DOHH2 (cell line): ENCODE measurements around the gene GALK2.

Experiments used
- H3F3A ChIP-seq: fragments of 200-600 bp; sonication (generic), shearing (Covaris generic); 2 replicates; pipeline ENCODE4 v1.6.0; 2016; ENCODE audit warnings: antibody characterized with exemption, mild to moderate bottlenecking; ENCODE audit not compliant: control insufficient read depth, insufficient read depth
- H3K27ac ChIP-seq: fragments of 200-600 bp; sonication (generic); 2 replicates; pipeline ENCODE4 v1.5.1; 2014; ENCODE audit warnings: low read depth, mild to moderate bottlenecking, low read length, moderate library complexity
- H3K27me3 ChIP-seq: fragments of 200-600 bp; sonication (generic); 2 replicates; pipeline ENCODE4 v1.6.1; 2014; ENCODE audit warnings: mild to moderate bottlenecking, low read length, mixed read lengths; ENCODE audit not compliant: control insufficient read depth
- H3K36me3 ChIP-seq: fragments of 200-600 bp; sonication (generic); 2 replicates; pipeline ENCODE4 v1.6.1; 2014; ENCODE audit warnings: mild to moderate bottlenecking, low read length, moderate library complexity, mixed read lengths; ENCODE audit not compliant: control insufficient read depth
- H3K4me1 ChIP-seq: fragments of 200-600 bp; sonication (generic); 2 replicates; pipeline ENCODE4 v1.6.1; 2014; ENCODE audit warnings: mild to moderate bottlenecking, low read length, mixed read lengths; ENCODE audit not compliant: control insufficient read depth
- H3K4me2 ChIP-seq: fragments of 200-600 bp; sonication (generic); 2 replicates; pipeline ENCODE4 v1.6.0; 2014; ENCODE audit warnings: mild to moderate bottlenecking, low read length, moderate library complexity
- H3K4me3 ChIP-seq: fragments of 200-600 bp; sonication (generic); 2 replicates; pipeline ENCODE4 v1.5.1; 2014; ENCODE audit warnings: mild to moderate bottlenecking, low read length, mixed read lengths
- H3K79me2 ChIP-seq: fragments of 200-600 bp; sonication (generic); 2 replicates; pipeline ENCODE4 v1.6.1; 2014; ENCODE audit warnings: mild to moderate bottlenecking, low read length, mixed read lengths; ENCODE audit not compliant: control insufficient read depth
- H3K9me2 ChIP-seq: fragments of 200-600 bp; sonication (generic); replicated peaks from 2 replicates; pipeline ENCODE4 v1.6.1; 2014; ENCODE audit warnings: mild to moderate bottlenecking, low read length, mixed read lengths; ENCODE audit not compliant: control insufficient read depth
- H3K9me3 ChIP-seq: fragments of 200-600 bp; sonication (generic); 2 replicates; pipeline ENCODE4 v1.6.1; 2014; ENCODE audit warnings: antibody characterized with exemption, low read length, mixed read lengths; ENCODE audit not compliant: control insufficient read depth, insufficient read depth
- H4K20me1 ChIP-seq: fragments of 200-600 bp; sonication (generic); 2 replicates; pipeline ENCODE4 v1.6.0; 2014; ENCODE audit warnings: low read depth, mild to moderate bottlenecking, antibody characterized with exemption, low read length, moderate library complexity; ENCODE audit not compliant: control insufficient read depth, insufficient read depth
- CTCF ChIP-seq: fragments of 200-600 bp; sonication (generic); IDR thresholded peaks from one replicate; pipeline ENCODE4 v1.5.1; 2014; ENCODE audit warnings: antibody characterized with exemption, mild to moderate bottlenecking, low read depth, low read length; ENCODE audit not compliant: poor library complexity, severe bottlenecking
- EZH2phosphoT487 ChIP-seq: fragments of 200-600 bp; sonication (generic); IDR thresholded peaks from 2 replicates; pipeline ENCODE4 v1.6.1; 2017; ENCODE audit warnings: borderline replicate concordance, mild to moderate bottlenecking, antibody characterized with exemption, low read length, moderate library complexity, mixed read lengths

GALK2 gene

DNA sequence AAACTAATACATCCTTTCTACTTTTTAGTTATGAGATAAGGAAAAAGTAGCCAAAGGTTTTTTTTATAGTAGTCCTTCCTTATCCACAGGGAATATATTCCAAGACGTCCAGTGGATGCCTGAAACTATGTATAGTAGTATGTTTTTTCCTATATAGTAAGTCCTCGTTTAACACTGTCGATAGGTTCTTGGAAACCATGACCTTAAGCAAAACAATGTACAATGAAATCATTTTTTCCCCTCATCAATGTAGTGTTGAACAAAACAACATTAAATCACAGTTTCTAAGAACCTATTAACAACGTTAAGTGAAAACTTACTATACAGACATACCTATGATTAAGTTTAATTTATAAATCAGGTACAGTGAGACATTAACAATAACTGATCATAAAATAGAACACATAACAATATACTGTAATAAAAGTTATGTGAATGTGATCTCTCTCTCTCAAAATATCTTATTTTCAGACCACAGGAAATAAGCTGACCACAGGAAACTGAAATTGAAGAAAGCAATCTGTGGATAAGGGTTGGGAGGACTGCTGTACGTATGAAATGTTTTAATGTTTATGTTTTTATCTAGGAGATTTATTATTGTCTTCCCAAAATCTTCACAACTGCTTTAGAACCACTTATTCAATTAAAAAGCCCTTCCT, 35.2 kb upstream of the GALK2 start:
- peaks cover 92% of the 10 kb centered on the region for H3K36me3 ChIP-seq
- no peaks in the 10 kb centered on the region for H3F3A ChIP-seq
- TF ChIP-seq CTCF (no peak), EZH2phosphoT487 (no peak)
- H3K27me3 ChIP-seq, result no peaks in the 10 kb centered on the region
- H3K27ac ChIP-seq, result no peak overlapping the region
- no peaks in the 10 kb centered on the region for H3K9me3 ChIP-seq
- no peak overlapping the region for H3K4me3 ChIP-seq
- no peaks in the 10 kb centered on the region for H3K9me2 ChIP-seq
- H4K20me1 ChIP-seq, result no peaks in the 10 kb centered on the region
- peaks cover 5% of the 10 kb centered on the region; the same call in 1 of the 2 replicates for H3K4me1 ChIP-seq
- no peak overlapping the region for H3K4me2 ChIP-seq
- H3K79me2 ChIP-seq, result 0 out of 2 replicates have a peak, but pooled peaks cover 6% of the 10 kb centered on the region

DNA sequence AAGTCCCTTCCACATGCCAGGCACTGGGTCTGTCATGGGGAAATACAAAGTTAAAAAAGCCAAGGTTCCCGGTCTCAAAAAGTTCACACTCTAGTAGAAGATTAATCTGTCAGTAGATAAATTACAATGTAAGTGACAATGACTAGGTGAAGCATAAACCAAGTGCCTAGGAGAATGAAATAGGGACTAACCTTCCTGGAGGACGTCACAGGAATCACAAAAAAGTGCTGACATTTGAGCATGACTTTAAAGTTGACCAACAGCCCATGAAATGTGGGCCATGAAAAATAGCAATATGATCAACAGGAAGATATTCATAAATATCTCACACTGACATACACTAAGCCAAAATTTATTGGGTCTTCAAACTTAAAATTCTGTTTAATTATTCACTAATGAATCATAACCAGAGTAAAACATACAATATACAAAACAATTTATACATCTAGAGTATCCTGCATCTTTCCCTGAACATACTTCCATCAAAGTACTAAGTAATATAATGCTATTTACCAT, 34.6 kb upstream of the GALK2 start:
- no peak for TF ChIP-seq CTCF
- no peak for TF ChIP-seq EZH2phosphoT487
- peaks cover 92% of the 10 kb centered on the region for H3K36me3 ChIP-seq
- H4K20me1 ChIP-seq, result no peaks in the 10 kb centered on the region
- no peak overlapping the region for H3K4me2 ChIP-seq
- H3K27ac ChIP-seq, result no peak overlapping the region
- peaks cover 5% of the 10 kb centered on the region; the same call in 1 of the 2 replicates for H3K4me1 ChIP-seq
- H3K27me3 ChIP-seq, result no peaks in the 10 kb centered on the region
- H3K9me2 ChIP-seq, result no peaks in the 10 kb centered on the region
- H3K79me2 ChIP-seq, result peaks cover 6% of the 10 kb centered on the region; the same call in 1 of the 2 replicates
- no peaks in the 10 kb centered on the region for H3K9me3 ChIP-seq
- H3K4me3 ChIP-seq, result no peak overlapping the region
- no peaks in the 10 kb centered on the region for H3F3A ChIP-seq

GRCh38 chr15:49135911-49136310, 34.1 kb upstream of the GALK2 start:
- TF ChIP-seq CTCF, result no peak
- no peak for TF ChIP-seq EZH2phosphoT487
- no peaks in the 10 kb centered on the region for H3F3A ChIP-seq
- no peak overlapping the region for H3K27ac ChIP-seq

More at GRCh38 chr15:49135911-49136310, 34.1 kb upstream of the GALK2 start:
- Histone ChIP-seq H3K36me3 (peaks cover 93% of the 10 kb centered on the region), H3K27me3 (no peaks in the 10 kb centered on the region), H3K9me2 (no peaks in the 10 kb centered on the region), H3K79me2 (peaks cover 10% of the 10 kb centered on the region; the same call in 1 of the 2 replicates), H3K4me3 (no peak overlapping the region), H3K4me2 (no peak overlapping the region), H4K20me1 (no peaks in the 10 kb centered on the region), H3K4me1 (peaks cover 5% of the 10 kb centered on the region; the same call in 1 of the 2 replicates), H3K9me3 (no peaks in the 10 kb centered on the region)
